Loucy (cell line): ENCODE measurements around the gene CEACAM7.

Source experiments
- H2AFZ ChIP-seq: fragments of 200-600 bp; sonication (generic); 2 replicates; pipeline ENCODE4 v1.6.0; 2016; ENCODE audit warnings: antibody characterized with exemption, mild to moderate bottlenecking, low read length, moderate library complexity
- H3F3A ChIP-seq: fragments of 200-600 bp; 2 replicates; pipeline ENCODE4 v1.6.0; 2016; ENCODE audit warnings: antibody characterized with exemption, low read depth, mild to moderate bottlenecking
- H3K27me3 ChIP-seq: fragments of 200-600 bp; sonication (generic); 2 replicates; pipeline ENCODE4 v1.6.1; 2014; ENCODE audit warnings: low read length, mild to moderate bottlenecking; ENCODE audit not compliant: insufficient read depth, poor library complexity, severe bottlenecking
- H3K36me3 ChIP-seq: fragments of 200-600 bp; sonication (generic); 2 replicates; pipeline ENCODE4 v1.6.1; 2016; ENCODE audit warnings: low read length; ENCODE audit not compliant: insufficient read depth
- H3K4me1 ChIP-seq: fragments of 200-600 bp; sonication (generic); 2 replicates; pipeline ENCODE4 v1.5.1; 2014; ENCODE audit warnings: low read length, mild to moderate bottlenecking; ENCODE audit not compliant: insufficient read depth, poor library complexity, severe bottlenecking
- H3K4me2 ChIP-seq: fragments of 200-600 bp; sonication (generic); 2 replicates; pipeline ENCODE4 v1.6.0; 2014; ENCODE audit warnings: antibody characterized with exemption, low read length, low read depth, mild to moderate bottlenecking; ENCODE audit not compliant: poor library complexity, severe bottlenecking
- H3K4me3 ChIP-seq: fragments of 200-600 bp; sonication (generic); 2 replicates; pipeline ENCODE4 v1.5.1; 2014; ENCODE audit warnings: low read length, mild to moderate bottlenecking, mixed read lengths; ENCODE audit not compliant: poor library complexity, severe bottlenecking
- H3K79me2 ChIP-seq: fragments of 200-600 bp; sonication (generic); 2 replicates; pipeline ENCODE4 v1.6.1; 2014; ENCODE audit warnings: low read length; ENCODE audit not compliant: insufficient read depth
- H3K9ac ChIP-seq: fragments of 200-600 bp; sonication (generic); 2 replicates; pipeline ENCODE4 v1.6.0; 2014; ENCODE audit warnings: mild to moderate bottlenecking, low read depth, low read length, moderate library complexity; ENCODE audit not compliant: poor library complexity, severe bottlenecking
- H3K9me2 ChIP-seq: fragments of 200-600 bp; sonication (generic); replicated peaks from 2 replicates; pipeline ENCODE4 v1.6.1; 2016; ENCODE audit warnings: low read depth, low read length, mixed read lengths
- H3K9me3 ChIP-seq: fragments of 200-600 bp; sonication (generic); 2 replicates; pipeline ENCODE4 v1.6.1; 2014; ENCODE audit warnings: mild to moderate bottlenecking, antibody characterized with exemption, low read length, low read depth; ENCODE audit not compliant: insufficient read depth
- H4K20me1 ChIP-seq: fragments of 200-600 bp; sonication (generic); 2 replicates; pipeline ENCODE4 v1.6.0; 2014; ENCODE audit warnings: antibody characterized with exemption, low read length, mild to moderate bottlenecking; ENCODE audit not compliant: insufficient read depth, poor library complexity, severe bottlenecking
- CTCF ChIP-seq: fragments of 200-600 bp; sonication (generic); conservative IDR thresholded peaks from 2 replicates; pipeline ENCODE4 v1.5.1; 2014; ENCODE audit warnings: mild to moderate bottlenecking, antibody characterized with exemption, low read length
- EZH2phosphoT487 ChIP-seq: fragments of 200-600 bp; IDR thresholded peaks from 2 replicates; pipeline ENCODE4 v1.6.1; 2018; ENCODE audit warnings: antibody characterized with exemption, mild to moderate bottlenecking, moderate library complexity, borderline replicate concordance

The CEACAM7 gene

GRCh38 chr19:41734156-41734555 is 46.1 kb upstream of the CEACAM7 start:
- no peak for TF ChIP-seq CTCF
- no peak for TF ChIP-seq EZH2phosphoT487
- H3F3A ChIP-seq: no peaks in the 10 kb centered on the region
- H3K4me2 ChIP-seq: no peak overlapping the region
- no peaks in the 10 kb centered on the region for H3K9me2 ChIP-seq
- no peak overlapping the region for H2AFZ ChIP-seq
- no peaks in the 10 kb centered on the region for H3K9me3 ChIP-seq
- H3K4me3 ChIP-seq: no peak overlapping the region
- H3K27me3 ChIP-seq: peaks cover 4% of the 10 kb centered on the region
- H3K79me2 ChIP-seq: no peaks in the 10 kb centered on the region
- no peak overlapping the region for H3K9ac ChIP-seq
- no peaks in the 10 kb centered on the region for H4K20me1 ChIP-seq
- H3K4me1 ChIP-seq: no peaks in the 10 kb centered on the region
- H3K36me3 ChIP-seq: no peaks in the 10 kb centered on the region

- H3K4me2 ChIP-seq: no peak overlapping the region
- H3K4me1 ChIP-seq: no peaks in the 10 kb centered on the region
- no peak overlapping the region for H3K9ac ChIP-seq
- no peak overlapping the region for H2AFZ ChIP-seq
- no peak overlapping the region for H3K4me3 ChIP-seq
- no peaks in the 10 kb centered on the region for H3F3A ChIP-seq
- no peaks in the 10 kb centered on the region for H4K20me1 ChIP-seq
- TF ChIP-seq CTCF: no peak
- no peak for TF ChIP-seq EZH2phosphoT487
- H3K9me3 ChIP-seq: no peaks in the 10 kb centered on the region
- H3K79me2 ChIP-seq: no peaks in the 10 kb centered on the region
- H3K36me3 ChIP-seq: no peaks in the 10 kb centered on the region
- no peaks in the 10 kb centered on the region for H3K9me2 ChIP-seq
- H3K27me3 ChIP-seq: no peaks in the 10 kb centered on the region
Measured at GRCh38 chr19:41726493-41726892, 38.4 kb upstream of the CEACAM7 start.

GRCh38 chr19:41720103-41720502 is 32.0 kb upstream of the CEACAM7 start:
- Histone ChIP-seq H3K79me2 (no peaks in the 10 kb centered on the region), H3K4me1 (no peaks in the 10 kb centered on the region), H3K9ac (no peak overlapping the region), H3K4me3 (no peak overlapping the region), H4K20me1 (no peaks in the 10 kb centered on the region), H3K9me3 (no peaks in the 10 kb centered on the region), H3K9me2 (no peaks in the 10 kb centered on the region), H3K27me3 (no peaks in the 10 kb centered on the region), H3F3A (no peaks in the 10 kb centered on the region), H3K36me3 (no peaks in the 10 kb centered on the region), H2AFZ (no peak overlapping the region), H3K4me2 (no peak overlapping the region)
- TF ChIP-seq EZH2phosphoT487 (no peak), CTCF (no peak)
